Esophagus muscularis mucosa (tissue), 4 donors: Measurements from ENCODE around the gene LRP1.

Experiments used
- EP300 ChIP-seq: sonication (generic); formaldehyde crosslinking; IDR thresholded peaks from one replicate; pipeline ENCODE4 v1.6.1; 2017; ENCODE audit warnings: antibody characterized with exemption
- POLR2A ChIP-seq: fragments of 450-650 bp; IDR thresholded peaks from one replicate; pipeline ENCODE4 v1.6.1; 2017; ENCODE audit warnings: antibody characterized with exemption, moderate library complexity, mild to moderate bottlenecking, low read depth
- POLR2AphosphoS5 ChIP-seq, 2 donors: sonication (generic); formaldehyde crosslinking; IDR thresholded peaks; one replicate each; pipeline ENCODE4 v1.6.1; 2017; ENCODE audit warnings: antibody characterized with exemption in 2 of 2
- TF ChIP-seq, protein P1 (sequence below), 3 experiments: fragments of 200-600 bp in 2 of 3; fragments of 450-650 bp in 1 of 3; sonication (generic) in 2 of 3; IDR thresholded peaks; one replicate each; pipeline ENCODE4 v1.5.1; 2017 to 2019; ENCODE audit warnings: antibody characterized with exemption in 3 of 3, mild to moderate bottlenecking in 2 of 3, moderate library complexity in 1 of 3

DNA sequence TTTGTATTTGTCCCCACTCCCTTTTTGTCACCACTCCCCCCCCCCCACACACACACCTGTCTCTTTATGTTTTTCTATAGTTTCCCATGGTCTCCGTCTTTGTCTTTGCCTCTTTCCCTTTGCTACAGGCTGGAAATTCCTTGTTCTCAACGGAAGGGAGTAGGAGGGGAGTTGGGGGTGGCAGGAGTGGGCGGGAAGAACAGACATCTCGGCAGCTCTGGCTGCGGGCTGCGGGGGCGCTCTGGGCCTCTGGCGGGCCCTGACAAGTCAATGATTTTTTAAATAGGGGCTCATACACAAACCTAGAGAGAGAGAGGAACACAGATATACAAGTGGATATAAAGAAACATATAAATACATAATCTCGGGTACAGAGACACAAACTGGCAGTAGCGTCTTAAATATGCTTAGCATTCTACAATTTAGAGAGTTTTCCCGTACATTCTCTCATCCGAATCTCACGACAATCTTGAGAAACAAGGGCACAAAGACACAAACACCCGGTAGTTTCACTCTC, 41.7 kb upstream of the LRP1 start:
- TF ChIP-seq POLR2A (no peak), POLR2AphosphoS5 (IDR thresholded peaks at IDR 0.05) (no peak), EP300 (no peak)
- TF ChIP-seq, protein P1, sequence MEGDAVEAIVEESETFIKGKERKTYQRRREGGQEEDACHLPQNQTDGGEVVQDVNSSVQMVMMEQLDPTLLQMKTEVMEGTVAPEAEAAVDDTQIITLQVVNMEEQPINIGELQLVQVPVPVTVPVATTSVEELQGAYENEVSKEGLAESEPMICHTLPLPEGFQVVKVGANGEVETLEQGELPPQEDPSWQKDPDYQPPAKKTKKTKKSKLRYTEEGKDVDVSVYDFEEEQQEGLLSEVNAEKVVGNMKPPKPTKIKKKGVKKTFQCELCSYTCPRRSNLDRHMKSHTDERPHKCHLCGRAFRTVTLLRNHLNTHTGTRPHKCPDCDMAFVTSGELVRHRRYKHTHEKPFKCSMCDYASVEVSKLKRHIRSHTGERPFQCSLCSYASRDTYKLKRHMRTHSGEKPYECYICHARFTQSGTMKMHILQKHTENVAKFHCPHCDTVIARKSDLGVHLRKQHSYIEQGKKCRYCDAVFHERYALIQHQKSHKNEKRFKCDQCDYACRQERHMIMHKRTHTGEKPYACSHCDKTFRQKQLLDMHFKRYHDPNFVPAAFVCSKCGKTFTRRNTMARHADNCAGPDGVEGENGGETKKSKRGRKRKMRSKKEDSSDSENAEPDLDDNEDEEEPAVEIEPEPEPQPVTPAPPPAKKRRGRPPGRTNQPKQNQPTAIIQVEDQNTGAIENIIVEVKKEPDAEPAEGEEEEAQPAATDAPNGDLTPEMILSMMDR (IDR thresholded peaks at IDR 0.05) = peak in 2 of 3 experiments; percentile 12 to 45
